EH (cell line): Measurements from ENCODE around the gene NARF.
"Not testable (repeated sequence)": the region's sequence is repeated elsewhere in the genome, so short reads cannot be mapped to it uniquely, and the experiment has no call there.

Experiments
- DNase-seq: peaks from one replicate; pipeline ENCODE4 v3.0.0-alpha.2; 2015; ENCODE audit warnings: low read depth

NARF gene

GRCh38 chr17:82446124-82446523 lies 12.4 kb upstream of the NARF start:
- DNase-seq = no peak

- DNase-seq = no peak
Observed at GRCh38 chr17:82446649-82447048, 11.9 kb upstream of the NARF start.

GRCh38 chr17:82447876-82448275 lies 10.7 kb upstream of the NARF start:
- no peak for DNase-seq

GRCh38 chr17:82449131-82449882 lies 9.2 kb upstream of the NARF start:
- no peak for DNase-seq

- no peak for DNase-seq
Observed at GRCh38 chr17:82449883-82450356, 8.6 kb upstream of the NARF start.

- DNase-seq = peak; percentile 94
Observed at GRCh38 chr17:82450357-82451106, 8.0 kb upstream of the NARF start, which contains the start of gene CYBC1. TSS of gene CYBC1 (minus strand) at chr17:82450752. CDS start at chr17:82449254, 1,498 bp downstream.

GRCh38 chr17:82452162-82452561 lies 6.4 kb upstream of the NARF start:
- DNase-seq = no peak

- not testable (repeated sequence) for DNase-seq
Observed at GRCh38 chr17:82453151-82453550, 5.4 kb upstream of the NARF start.

- DNase-seq = not testable (repeated sequence)
Observed at GRCh38 chr17:82453706-82454105, 4.8 kb upstream of the NARF start.

GRCh38 chr17:82457073-82457928 lies 1.2 kb upstream of the NARF start:
- no peak for DNase-seq

- DNase-seq = no peak
Observed at GRCh38 chr17:82457929-82458178, 687 bp upstream of the NARF start.

- peak; percentile 56 for DNase-seq
Observed at GRCh38 chr17:82458885-82459424, 414 bp downstream of the NARF start.

- DNase-seq = not testable (repeated sequence)
Observed at GRCh38 chr17:82459936-82460335, 1.4 kb downstream of the NARF start.

GRCh38 chr17:82461827-82462524 lies 3.4 kb downstream of the NARF start:
- no peak for DNase-seq

- no peak for DNase-seq
Observed at GRCh38 chr17:82463391-82463790, 4.8 kb downstream of the NARF start.

- DNase-seq = no peak
Observed at GRCh38 chr17:82463925-82464566, 5.5 kb downstream of the NARF start.

- DNase-seq = no peak
Observed at GRCh38 chr17:82464567-82464929, 6.0 kb downstream of the NARF start.

- DNase-seq = no peak
Observed at GRCh38 chr17:82465023-82465603, 6.6 kb downstream of the NARF start.

- DNase-seq = no peak
Observed at GRCh38 chr17:82468692-82469091, 10.2 kb downstream of the NARF start.

GRCh38 chr17:82470065-82470464 lies 11.5 kb downstream of the NARF start:
- no peak for DNase-seq
